ENCODE measurements around the gene MME. TPM values are rescaled to one million over a fixed set of nuclear protein-coding genes. Genes with fewer than 3 reads are reported as not detected.
A peak's percentile ranks its signal among the peaks of the same experiment; 100 is the strongest.
"Not testable (repeated sequence)": the region's sequence is repeated elsewhere in the genome, so short reads cannot be mapped to it uniquely, and the experiment has no call there.

Gene MME
- total RNA-seq, 1 donor, result 479 TPM

GRCh38 chr3:155197786-155198185 lies 117.7 kb downstream of the MME start:
- H3K4me3 ChIP-seq (ENCODE audit: low read depth, low read length), result no peak overlapping the region
- DNase-seq (ENCODE audit: low read depth), result peak; percentile 58
- TF ChIP-seq CTCF (IDR thresholded peaks at IDR 0.05; ENCODE audit: insufficient read depth, low read depth, low read length), result no peak

- H3K4me3 ChIP-seq (ENCODE audit: low read depth, low read length), result no peak overlapping the region
- DNase-seq (ENCODE audit: low read depth), result peak; percentile 96
- TF ChIP-seq CTCF (IDR thresholded peaks at IDR 0.05; ENCODE audit: insufficient read depth, low read depth, low read length), result no peak
Measured at GRCh38 chr3:155202626-155203025, 122.5 kb downstream of the MME start.

DNA sequence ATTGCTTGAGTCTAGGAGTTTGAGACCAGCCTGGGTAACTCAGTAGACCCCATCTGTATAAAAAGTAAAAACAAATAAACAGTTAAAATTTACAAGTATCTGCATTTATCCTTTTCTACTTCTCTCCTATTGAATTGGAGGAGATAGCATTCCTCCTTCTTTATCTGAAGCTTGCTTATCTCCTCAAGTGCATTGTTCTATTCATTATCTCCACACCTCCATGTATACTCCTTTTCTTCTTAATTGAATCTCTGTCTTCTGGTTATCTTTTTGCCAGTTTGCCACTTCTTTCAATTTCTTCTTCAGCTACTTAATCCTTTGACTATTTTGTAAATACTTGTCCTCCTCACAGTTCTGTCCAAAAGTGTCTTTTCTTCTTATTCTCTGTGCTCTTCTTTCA lies 124.7 kb downstream of the MME start:
- TF ChIP-seq CTCF (IDR thresholded peaks at IDR 0.05; ENCODE audit: insufficient read depth, low read depth, low read length), result no peak
- DNase-seq (ENCODE audit: low read depth), result no peak
- H3K4me3 ChIP-seq (ENCODE audit: low read depth, low read length), result no peak overlapping the region

DNA sequence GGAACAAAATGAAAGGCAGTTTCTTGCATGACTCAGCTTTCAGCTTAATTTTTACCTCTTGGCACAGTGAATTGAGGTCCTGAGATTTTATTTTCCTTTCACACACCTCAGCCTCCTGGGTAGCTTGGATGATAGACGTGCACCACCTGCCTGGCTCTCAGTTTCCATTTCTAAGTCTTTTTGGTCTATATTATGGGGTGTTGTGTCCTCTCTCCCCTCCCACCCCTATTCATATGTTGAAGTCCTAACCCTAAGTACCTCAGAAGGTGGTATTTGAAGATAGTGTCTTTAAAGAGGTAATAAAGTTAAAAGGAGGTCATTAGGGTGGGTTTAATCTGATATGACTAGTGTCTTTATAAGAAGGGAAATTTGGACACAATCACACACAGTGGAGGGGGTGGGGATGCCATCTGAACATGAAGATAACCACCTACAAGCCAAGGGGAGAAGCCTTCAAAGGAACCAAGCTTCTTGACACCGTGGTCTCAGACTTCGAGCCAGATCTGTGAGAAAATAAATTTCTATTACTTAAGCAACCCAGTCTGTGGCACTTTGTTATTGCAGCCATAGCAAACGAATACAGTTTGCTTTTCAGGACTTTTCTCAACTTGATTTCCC lies 128.2 kb downstream of the MME start:
- no peak for DNase-seq (ENCODE audit: low read depth)
- TF ChIP-seq CTCF (IDR thresholded peaks at IDR 0.05; ENCODE audit: insufficient read depth, low read depth, low read length), result no peak
- no peak overlapping the region for H3K4me3 ChIP-seq (ENCODE audit: low read depth, low read length)

GRCh38 chr3:155210736-155211135 lies 130.6 kb downstream of the MME start:
- DNase-seq (ENCODE audit: low read depth), result no peak
- TF ChIP-seq CTCF (IDR thresholded peaks at IDR 0.05; ENCODE audit: insufficient read depth, low read depth, low read length), result no peak
- no peak overlapping the region for H3K4me3 ChIP-seq (ENCODE audit: low read depth, low read length)

GRCh38 chr3:155211266-155211665 lies 131.1 kb downstream of the MME start:
- no peak overlapping the region for H3K4me3 ChIP-seq (ENCODE audit: low read depth, low read length)
- TF ChIP-seq CTCF (IDR thresholded peaks at IDR 0.05; ENCODE audit: insufficient read depth, low read depth, low read length), result no peak
- peak; percentile 79 for DNase-seq (ENCODE audit: low read depth)

DNA sequence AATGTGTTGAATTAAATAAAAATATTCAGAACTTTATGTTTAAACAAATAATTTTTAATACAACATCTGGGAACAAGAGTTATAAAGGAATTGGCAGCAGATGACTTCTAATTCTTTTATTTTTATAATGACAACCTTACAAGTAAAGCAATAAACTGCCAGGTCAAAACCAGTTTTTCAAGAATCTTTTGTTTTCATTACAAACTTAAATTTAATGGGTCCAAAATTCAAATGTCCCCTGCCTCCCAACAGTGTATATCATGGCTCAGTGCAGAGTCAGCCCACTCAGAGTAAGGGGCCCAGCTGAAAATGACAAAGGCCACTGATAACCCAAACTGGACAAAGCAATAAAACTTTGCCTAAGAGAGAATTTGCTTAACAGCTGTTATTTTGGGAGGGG lies 131.8 kb downstream of the MME start:
- TF ChIP-seq CTCF (IDR thresholded peaks at IDR 0.05; ENCODE audit: insufficient read depth, low read depth, low read length), result no peak

GRCh38 chr3:155216007-155216406 lies 135.9 kb downstream of the MME start:
- DNase-seq (ENCODE audit: low read depth); H3K4me3 ChIP-seq (ENCODE audit: low read depth, low read length): not testable (repeated sequence)

More for the DNA sequence above, 131.8 kb downstream of the MME start:
- no peak for DNase-seq (ENCODE audit: low read depth)
- H3K4me3 ChIP-seq (ENCODE audit: low read depth, low read length), result no peak overlapping the region
